ENCODE results near the gene CALN1. TPM values are rescaled to one million over a fixed set of nuclear protein-coding genes. Genes with fewer than 3 reads are reported as not detected.

The CALN1 gene
- total and polyA plus RNA-seq, 9 of the 15 experiments (the other 6 are each of a cell fraction or from before 2014, with no cell fraction given) = 1.4 to 7.5 (median 3.3) TPM

GRCh38 chr7:71868797-71869196 is 543.3 kb downstream of the CALN1 start (continued):
- TF ChIP-seq HMGXB4 (CRISPR knock-in tag; IDR thresholded peaks at IDR 0.05) = no peak
- 0 out of 2 replicates have a peak, but pooled peaks have one; percentile 33 for TF ChIP-seq HCFC1 (IDR thresholded peaks at IDR 0.05; ENCODE audit: low read depth, low read length)
- no peak for TF ChIP-seq ZNF274 (IDR thresholded peaks at IDR 0.05; ENCODE audit: borderline replicate concordance, low read depth, low read length)
- TF ChIP-seq HNRNPLL (IDR thresholded peaks at IDR 0.05; ENCODE audit: low read depth, low read length, poor library complexity, severe bottlenecking) = no peak
- TF ChIP-seq ARID3B (CRISPR knock-in tag; IDR thresholded peaks at IDR 0.05; ENCODE audit: borderline replicate concordance) = no peak
- TF ChIP-seq KLF16 (IDR thresholded peaks at IDR 0.05) = no peak
- TF ChIP-seq RBM17 (IDR thresholded peaks at IDR 0.05; ENCODE audit: borderline replicate concordance, low read depth, low read length) = no peak
- TF ChIP-seq PATZ1 (CRISPR knock-in tag; IDR thresholded peaks at IDR 0.05; ENCODE audit: borderline replicate concordance) = no peak
- TF ChIP-seq ATF1 (CRISPR knock-in tag; IDR thresholded peaks at IDR 0.05) = no peak
- TF ChIP-seq ATF1 (tag; IDR thresholded peaks at IDR 0.05) = 0 out of 2 replicates have a peak, but pooled peaks have one; percentile 34
- no peak for TF ChIP-seq WHSC1 (IDR thresholded peaks at IDR 0.05; ENCODE audit: low read length)
- no peak for TF ChIP-seq EZH2 (IDR thresholded peaks at IDR 0.05; ENCODE audit: borderline replicate concordance, low read depth, low read length)
- peak; percentile 93 for TF ChIP-seq FOSL1 (tag; conservative IDR thresholded peaks at IDR 0.05)
- 0 out of 2 replicates have a peak, but pooled peaks have one; percentile 44 for TF ChIP-seq CREM (IDR thresholded peaks at IDR 0.05; ENCODE audit: low read depth)
- TF ChIP-seq BDP1 (IDR thresholded peaks at IDR 0.05; ENCODE audit: insufficient read depth, insufficient read length) = no peak
- TF ChIP-seq, protein P1, sequence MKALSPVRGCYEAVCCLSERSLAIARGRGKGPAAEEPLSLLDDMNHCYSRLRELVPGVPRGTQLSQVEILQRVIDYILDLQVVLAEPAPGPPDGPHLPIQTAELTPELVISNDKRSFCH (CRISPR knock-in tag; IDR thresholded peaks at IDR 0.05) = no peak
- TF ChIP-seq, protein P1 (tag; IDR thresholded peaks at IDR 0.05) = no peak
- TF ChIP-seq FOXA3 (CRISPR knock-in tag; conservative IDR thresholded peaks at IDR 0.05 in 1 of 2, IDR thresholded peaks at IDR 0.05 in 1 of 2) = no peak
- TF ChIP-seq NRF1 (conservative IDR thresholded peaks at IDR 0.05 in 1 of 2, IDR thresholded peaks at IDR 0.05 in 1 of 2) = no peak
- TF ChIP-seq SREBF2 (CRISPR knock-in tag; IDR thresholded peaks at IDR 0.05) = no peak
- TF ChIP-seq, protein P2, sequence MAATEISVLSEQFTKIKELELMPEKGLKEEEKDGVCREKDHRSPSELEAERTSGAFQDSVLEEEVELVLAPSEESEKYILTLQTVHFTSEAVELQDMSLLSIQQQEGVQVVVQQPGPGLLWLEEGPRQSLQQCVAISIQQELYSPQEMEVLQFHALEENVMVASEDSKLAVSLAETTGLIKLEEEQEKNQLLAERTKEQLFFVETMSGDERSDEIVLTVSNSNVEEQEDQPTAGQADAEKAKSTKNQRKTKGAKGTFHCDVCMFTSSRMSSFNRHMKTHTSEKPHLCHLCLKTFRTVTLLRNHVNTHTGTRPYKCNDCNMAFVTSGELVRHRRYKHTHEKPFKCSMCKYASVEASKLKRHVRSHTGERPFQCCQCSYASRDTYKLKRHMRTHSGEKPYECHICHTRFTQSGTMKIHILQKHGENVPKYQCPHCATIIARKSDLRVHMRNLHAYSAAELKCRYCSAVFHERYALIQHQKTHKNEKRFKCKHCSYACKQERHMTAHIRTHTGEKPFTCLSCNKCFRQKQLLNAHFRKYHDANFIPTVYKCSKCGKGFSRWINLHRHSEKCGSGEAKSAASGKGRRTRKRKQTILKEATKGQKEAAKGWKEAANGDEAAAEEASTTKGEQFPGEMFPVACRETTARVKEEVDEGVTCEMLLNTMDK (IDR thresholded peaks at IDR 0.05; ENCODE audit: borderline replicate concordance, insufficient read depth, low read depth, low read length, poor library complexity, severe bottlenecking) = no peak
- TF ChIP-seq TAF9B (IDR thresholded peaks at IDR 0.05; ENCODE audit: partially characterized antibody) = no peak
